Stimulated activated CD4-positive, alpha-beta T cell treated with anti-CD3 and anti-CD28 coated beads, Interleukin-1b, Interleukin-23, amount 100 ng/mL, for 4 hours (primary cell): ENCODE results near the gene PFDN2.

Experiments used
- DNase-seq, 2 donors: peaks; one replicate each; pipeline ENCODE4 v3.0.0-alpha.2; 2020; ENCODE audit warnings: low read depth in 2 of 2

Gene PFDN2, protein sequence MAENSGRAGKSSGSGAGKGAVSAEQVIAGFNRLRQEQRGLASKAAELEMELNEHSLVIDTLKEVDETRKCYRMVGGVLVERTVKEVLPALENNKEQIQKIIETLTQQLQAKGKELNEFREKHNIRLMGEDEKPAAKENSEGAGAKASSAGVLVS

GRCh38 chr1:161117759-161118581 is at the start of gene PFDN2, which contains the start of gene NIT1:
PFDN2 (minus strand) TSS chr1:161118037; CDS start chr1:161118026, 11 bp downstream.
NIT1 (plus strand) TSS chr1:161118105; CDS start chr1:161118177, 72 bp downstream.
- peak; percentile 72 to 80 for DNase-seq

GRCh38 chr1:161166669-161167548 is 49.1 kb upstream of the PFDN2 start:
- DNase-seq, result no peak

- peak; percentile 79 to 83 for DNase-seq
Observed at GRCh38 chr1:161165742-161166668, 48.2 kb upstream of the PFDN2 start, which contains the start of gene PPOX. PPOX (plus strand) TSS chr1:161166426; CDS start chr1:161166848, 422 bp downstream.

DNA sequence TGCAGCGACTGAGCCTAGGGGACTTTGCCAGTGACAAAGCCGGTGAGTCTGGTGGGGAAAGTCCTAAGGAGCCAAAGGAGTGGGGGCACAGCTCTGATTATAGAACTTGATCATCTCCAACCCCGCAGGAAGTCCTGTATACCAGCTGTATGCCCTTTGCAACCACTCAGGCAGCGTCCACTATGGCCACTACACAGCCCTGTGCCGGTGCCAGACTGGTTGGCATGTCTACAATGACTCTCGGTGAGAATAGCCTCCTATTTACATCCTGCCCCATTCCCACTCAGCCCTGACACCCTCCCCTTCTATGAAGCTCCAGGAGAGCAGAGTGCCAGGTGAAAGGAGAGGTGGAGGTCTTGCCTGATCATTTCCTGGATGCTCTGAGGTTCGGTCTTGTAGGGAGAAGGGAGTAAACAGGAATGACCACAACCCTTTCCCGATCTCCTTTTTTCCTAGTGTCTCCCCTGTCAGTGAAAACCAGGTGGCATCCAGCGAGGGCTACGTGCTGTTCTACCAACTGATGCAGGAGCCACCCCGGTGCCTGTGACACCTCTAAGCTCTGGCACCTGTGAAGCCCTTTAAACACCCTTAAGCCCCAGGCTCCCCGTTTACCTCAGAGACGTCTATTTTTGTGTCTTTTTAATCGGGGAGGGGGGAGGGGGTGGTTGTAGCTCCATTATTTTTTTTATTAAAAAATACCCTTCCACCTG is 47.2 kb upstream of the PFDN2 start:
- DNase-seq, result no peak

DNA sequence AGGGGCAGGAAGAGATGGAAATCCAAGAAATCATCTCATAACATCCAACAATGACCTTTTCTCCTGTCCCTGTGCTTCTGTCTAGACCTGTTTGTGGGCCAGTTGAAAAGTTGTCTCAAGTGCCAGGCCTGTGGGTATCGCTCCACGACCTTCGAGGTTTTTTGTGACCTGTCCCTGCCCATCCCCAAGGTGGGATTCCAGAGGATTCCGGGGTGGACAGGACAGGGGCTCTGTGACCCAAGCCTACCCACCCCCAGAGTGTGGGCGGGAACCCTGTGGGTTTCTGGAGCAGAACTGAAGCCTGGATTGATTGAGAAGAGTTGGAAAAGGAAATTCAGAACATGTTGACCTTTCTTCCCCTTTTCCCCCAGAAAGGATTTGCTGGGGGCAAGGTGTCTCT is 46.0 kb upstream of the PFDN2 start:
- DNase-seq, result no peak

DNA sequence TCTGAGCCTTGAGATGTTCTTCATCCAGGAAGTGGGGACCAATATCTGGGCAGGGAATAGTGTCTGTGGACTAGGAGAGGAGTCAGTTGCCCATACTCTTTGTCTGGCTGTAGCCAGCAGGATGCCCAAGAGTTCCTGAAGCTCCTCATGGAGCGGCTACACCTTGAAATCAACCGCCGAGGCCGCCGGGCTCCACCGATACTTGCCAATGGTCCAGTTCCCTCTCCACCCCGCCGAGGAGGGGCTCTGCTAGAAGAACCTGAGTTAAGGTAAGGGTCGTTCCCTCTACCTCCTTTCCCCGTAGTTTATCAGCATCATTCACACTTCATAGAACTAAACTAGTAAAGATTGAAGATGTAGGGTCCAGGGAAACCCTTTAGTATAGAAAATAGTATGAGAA is 45.0 kb upstream of the PFDN2 start:
- DNase-seq, result no peak

DNA sequence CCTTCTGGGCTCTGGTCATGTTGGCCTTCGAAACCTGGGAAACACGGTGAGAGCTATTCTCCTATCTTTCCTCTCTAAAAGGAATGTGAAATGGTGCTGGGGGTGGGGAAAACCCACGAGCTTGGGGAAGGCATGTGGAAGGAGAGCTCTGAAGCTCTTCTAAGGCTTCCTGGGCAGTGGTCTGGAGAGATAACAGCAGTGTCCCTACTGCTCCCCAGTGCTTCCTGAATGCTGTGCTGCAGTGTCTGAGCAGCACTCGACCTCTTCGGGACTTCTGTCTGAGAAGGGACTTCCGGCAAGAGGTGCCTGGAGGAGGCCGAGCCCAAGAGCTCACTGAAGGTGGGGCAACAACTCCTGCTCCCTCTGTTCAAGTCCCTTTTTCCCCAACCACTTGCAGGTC is 44.2 kb upstream of the PFDN2 start:
- no peak for DNase-seq

- no peak for DNase-seq
Observed at GRCh38 chr1:161161652-161162051, 43.8 kb upstream of the PFDN2 start.

GRCh38 chr1:161160671-161161145 is 42.9 kb upstream of the PFDN2 start:
- no peak for DNase-seq

DNA sequence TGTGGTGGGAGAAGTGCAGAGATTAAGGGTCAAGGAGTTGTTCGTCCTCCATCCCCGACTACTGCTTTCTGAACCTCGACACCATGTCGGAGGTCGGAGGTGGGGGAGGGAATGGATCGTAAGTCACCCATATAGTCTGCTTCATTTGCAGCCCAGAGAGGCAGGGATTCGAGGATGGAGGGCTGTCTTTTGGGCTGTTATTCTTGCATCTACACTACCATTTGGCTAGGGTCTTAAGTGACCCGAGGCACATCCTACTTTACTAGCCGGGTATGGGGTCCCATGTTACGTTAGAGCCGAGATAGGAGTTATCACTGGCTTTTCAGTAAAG is 42.0 kb upstream of the PFDN2 start:
- no peak for DNase-seq

GRCh38 chr1:161159087-161159912 is 41.5 kb upstream of the PFDN2 start, which contains the start of gene USP21:
USP21 (plus strand) TSS chr1:161159500; CDS start chr1:161160641, 1,141 bp downstream.
- DNase-seq, result peak; percentile 85 to 87

DNA sequence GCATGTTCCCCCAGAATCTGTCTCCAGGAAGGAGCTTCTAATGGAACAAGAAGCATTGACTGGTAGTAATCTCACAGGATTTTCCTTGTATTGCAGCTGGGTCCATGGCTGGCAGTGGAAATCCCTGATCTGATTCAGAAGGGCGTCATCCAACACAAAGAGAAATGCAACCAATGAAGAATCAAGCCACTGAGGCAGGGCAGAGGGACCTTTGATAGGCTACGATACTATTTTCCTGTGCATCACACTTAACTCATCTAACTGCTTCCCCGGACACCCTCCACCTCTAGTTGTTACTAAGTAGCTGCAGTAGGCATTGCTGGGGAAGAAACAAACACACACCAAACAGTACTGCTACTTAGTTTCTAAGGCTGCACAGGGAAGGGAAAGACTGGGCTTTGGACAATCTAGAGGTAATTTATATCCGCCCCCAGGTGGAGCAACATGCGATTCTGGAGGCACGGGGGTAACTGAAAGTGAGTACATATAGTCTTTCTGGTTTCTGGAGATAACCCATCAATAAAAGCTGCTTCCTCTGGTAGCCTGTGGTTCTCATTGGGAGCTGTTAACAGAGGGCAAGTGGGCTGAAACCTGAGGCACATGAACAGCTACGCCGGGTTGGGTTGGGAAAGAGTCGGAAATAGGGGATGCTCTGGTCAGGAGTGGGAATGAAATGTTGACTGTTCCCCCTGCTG is 40.6 kb upstream of the PFDN2 start:
- no peak for DNase-seq

DNA sequence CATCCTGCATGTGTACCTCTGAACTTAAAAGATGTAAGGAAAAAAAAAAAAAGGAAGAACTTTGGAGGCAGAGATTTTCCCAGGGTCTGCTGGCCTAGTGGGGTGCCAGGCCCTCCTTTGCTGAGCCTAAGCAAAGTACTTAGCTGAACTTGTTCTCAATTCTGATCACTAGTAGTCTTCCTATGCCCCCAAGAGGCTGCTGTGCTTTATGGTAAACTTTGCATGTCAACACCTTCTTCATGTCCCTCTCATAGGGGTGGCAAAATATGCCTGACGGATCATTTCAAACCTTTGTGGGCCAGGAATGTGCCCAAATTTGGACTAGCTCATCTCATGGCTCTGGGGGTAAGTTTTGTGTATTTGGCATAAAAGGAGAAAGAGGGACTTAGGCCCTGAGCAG is 40.0 kb upstream of the PFDN2 start:
- no peak for DNase-seq

- DNase-seq, result peak; percentile 56 to 67
Observed at GRCh38 chr1:161153682-161154337, 36.0 kb upstream of the PFDN2 start, which contains the start of gene UFC1. UFC1 (plus strand) TSS chr1:161153978; CDS start chr1:161153998, 20 bp downstream.

DNA sequence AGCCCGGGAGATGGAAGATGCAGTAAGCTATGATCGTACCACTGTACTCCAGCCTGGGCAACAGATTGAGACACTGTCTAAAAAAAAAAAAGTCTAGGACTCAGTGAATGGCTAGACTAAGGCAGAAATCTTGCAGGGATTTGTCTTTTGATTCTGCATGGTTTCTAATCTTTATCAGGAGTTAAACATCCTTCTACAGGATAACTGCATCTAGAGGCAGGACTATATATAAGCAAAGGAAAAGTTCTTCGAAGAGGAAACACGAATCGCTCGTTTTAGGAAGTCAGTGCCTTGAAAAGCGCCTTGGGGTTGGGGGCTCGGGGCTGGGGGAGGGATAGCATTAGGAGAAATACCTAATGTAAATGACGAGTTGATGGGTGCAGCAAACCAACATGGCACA is 35.3 kb upstream of the PFDN2 start:
- DNase-seq, result no peak

DNA sequence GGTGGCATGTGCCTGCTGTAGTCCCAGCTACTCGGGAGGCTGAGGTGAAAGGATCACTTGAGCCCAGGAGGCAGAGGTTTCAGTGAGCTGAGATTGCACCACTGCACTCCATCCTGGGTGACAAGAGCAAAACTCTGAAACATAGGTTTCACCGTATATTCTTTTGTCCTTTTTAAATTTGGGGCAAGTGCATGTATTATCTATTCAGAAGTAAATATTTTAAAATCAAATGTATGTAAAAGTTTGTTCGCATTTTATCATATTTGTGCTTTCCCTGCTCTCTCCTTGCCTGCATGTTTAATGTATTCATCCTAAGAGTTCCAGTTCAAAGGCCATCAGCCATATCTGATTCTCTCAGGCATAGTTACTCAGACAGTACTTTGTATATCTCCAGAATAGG is 28.0 kb upstream of the PFDN2 start:
- no peak for DNase-seq

- no peak for DNase-seq
Observed at GRCh38 chr1:161140755-161141400, 23.0 kb upstream of the PFDN2 start.

DNA sequence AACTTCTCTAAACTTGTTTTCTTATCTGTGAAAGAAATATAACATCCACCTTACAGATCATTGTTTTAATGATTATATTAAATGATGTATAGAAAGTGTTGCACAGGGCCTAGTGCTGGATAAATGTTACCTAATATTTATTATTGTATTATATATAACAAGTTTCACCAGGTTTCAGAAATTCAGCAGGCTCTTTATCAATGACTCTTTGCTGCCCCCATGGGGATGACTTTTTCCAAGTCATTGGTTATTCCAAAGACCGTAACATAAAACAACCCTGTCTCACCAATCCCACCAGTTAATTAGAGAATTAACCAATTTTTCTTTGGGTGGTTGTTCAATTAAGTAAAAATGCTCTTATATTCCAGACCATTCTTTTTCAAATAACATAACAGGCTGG is 21.9 kb upstream of the PFDN2 start:
- peak in 1 of 2 donors; percentile 52 for DNase-seq
